HG03095 (cell line): Measurements from ENCODE around the gene CCDC15.
"Not testable (repeated sequence)": the region's sequence is repeated elsewhere in the genome, so short reads cannot be mapped to it uniquely, and the experiment has no call there.

Experiments used
- ATAC-seq: cut with Tn5 transposase; IDR thresholded peaks from one replicate; pipeline ENCODE4 v1.9.1; 2021; ENCODE audit warnings: moderate library complexity; ENCODE audit not compliant: unreplicated experiment

The CCDC15 gene

DNA sequence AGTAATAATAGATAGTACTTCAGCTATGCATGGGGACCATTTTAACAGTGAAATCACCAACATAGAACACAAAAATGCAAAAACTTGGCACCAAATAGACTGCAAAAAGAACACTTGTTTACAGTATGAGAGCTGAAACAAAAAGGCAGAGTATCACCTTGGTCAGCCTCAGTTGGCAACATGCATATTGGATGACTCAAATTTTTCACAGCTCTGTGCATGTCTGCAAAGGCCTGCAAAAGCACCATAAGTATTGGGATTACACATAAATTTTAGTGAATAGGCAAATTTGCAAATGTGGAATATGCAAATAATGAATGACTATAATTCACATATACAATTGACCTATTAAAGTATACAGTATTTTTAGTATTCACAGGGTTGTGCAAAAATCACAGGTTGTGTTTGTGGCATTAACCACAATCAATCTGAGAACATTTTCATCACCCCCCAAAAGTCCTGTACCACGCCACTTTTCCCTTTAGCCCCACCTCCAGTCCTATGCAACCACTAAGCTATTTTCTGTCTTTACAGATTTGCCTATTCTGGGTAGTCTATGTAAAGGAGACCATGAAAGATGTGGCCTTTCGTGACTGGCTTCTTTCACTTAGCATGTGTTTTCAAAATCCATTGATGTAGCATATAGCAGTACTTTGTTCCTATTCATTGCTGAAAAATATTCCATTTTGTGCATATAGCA lies 47.2 kb downstream of the CCDC15 start:
- ATAC-seq, result no peak

- ATAC-seq, result no peak
Measured at GRCh38 chr11:125001849-125002248, 47.8 kb downstream of the CCDC15 start.

GRCh38 chr11:125005491-125005890 lies 51.5 kb downstream of the CCDC15 start:
- ATAC-seq, result no peak

GRCh38 chr11:125016413-125016812 lies 62.4 kb downstream of the CCDC15 start:
- no peak for ATAC-seq

GRCh38 chr11:125020342-125020741 lies 66.3 kb downstream of the CCDC15 start:
- no peak for ATAC-seq

GRCh38 chr11:125022551-125022950 lies 68.5 kb downstream of the CCDC15 start:
- ATAC-seq, result no peak

DNA sequence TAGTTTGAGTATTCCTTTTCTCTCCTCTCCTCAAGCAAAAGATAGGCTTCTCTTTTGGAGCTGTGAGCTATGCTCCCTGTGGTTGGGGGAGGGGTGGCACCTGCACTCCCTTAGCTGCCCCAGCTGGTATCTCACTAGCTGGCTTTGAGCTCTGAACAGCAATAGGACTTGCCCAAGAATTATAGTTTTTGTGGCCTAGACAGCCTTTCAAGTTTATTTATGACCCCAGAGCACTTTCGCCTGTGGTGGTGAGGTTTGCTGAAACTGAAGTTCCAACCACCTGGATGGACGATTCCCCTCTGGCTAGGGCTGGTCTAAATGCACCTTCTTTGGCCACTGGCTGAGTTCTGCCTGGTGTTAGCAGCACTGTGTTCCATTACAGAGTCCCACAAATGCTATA lies 72.0 kb downstream of the CCDC15 start:
- ATAC-seq, result no peak

- not testable (repeated sequence) for ATAC-seq
Measured at GRCh38 chr11:125029431-125029830, 75.4 kb downstream of the CCDC15 start.

GRCh38 chr11:125036933-125037332 lies 82.9 kb downstream of the CCDC15 start:
- ATAC-seq, result no peak

- no peak for ATAC-seq
Measured at GRCh38 chr11:125049164-125049792, 95.3 kb downstream of the CCDC15 start.

GRCh38 chr11:125052047-125052446 lies 98.0 kb downstream of the CCDC15 start:
- no peak for ATAC-seq

GRCh38 chr11:125053167-125053566 lies 99.2 kb downstream of the CCDC15 start:
- no peak for ATAC-seq

GRCh38 chr11:125055107-125055715 lies 101.2 kb downstream of the CCDC15 start:
- ATAC-seq, result no peak

DNA sequence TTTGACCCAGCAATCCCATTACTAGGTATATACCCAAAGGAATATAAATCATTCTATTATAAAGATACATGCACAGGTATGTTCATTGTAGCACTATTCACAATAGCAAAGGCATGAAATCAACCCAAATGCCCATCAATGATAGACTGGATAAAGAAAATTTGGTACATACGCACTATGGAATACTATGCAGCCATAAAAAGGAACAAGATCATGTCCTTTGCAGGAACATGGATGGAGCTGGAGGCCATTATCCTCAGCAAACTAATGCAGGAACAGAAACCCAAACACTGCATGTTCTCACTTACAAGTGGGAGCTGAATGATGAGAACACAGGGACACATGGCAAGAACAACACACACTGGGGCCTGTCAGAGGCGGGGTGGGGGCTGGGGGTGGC lies 102.1 kb downstream of the CCDC15 start:
- ATAC-seq, result not testable (repeated sequence)

GRCh38 chr11:125056931-125057692 lies 103.1 kb downstream of the CCDC15 start:
- no peak for ATAC-seq

DNA sequence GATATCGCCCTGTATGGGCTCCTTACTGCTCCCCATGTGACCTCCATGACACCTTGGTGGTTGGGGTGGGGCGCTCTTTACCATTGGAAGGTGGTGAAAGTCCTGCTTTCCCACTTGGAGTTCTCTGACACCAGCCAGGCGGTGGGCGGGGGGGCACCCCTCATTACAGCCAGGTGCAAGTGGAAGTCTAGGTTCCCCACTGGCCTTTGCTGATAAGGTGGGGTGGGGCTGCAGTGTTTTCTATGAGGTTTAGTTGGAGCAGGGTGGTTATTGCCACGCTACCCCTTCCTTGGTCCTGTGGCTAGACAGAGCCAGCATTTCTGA lies 103.7 kb downstream of the CCDC15 start:
- no peak for ATAC-seq

DNA sequence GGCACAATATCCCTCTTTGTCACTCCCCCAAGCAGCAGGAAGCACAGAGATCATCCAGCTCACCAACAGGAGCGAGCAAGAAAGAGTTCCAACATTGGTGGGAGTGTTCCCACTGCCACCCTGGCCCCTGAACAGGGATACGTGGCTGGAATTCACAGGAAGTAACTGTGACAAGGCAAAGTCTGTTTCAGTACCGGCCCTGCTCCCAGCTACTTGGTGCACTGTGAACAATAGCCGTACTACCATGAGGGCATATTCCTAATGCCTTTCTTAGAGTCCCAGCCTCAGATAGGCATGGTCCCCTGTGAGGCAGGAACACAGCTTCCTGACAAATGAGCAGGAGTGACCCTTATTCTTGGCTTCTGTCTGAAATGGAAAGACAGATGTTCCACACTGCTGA lies 107.3 kb downstream of the CCDC15 start:
- ATAC-seq, result no peak

DNA sequence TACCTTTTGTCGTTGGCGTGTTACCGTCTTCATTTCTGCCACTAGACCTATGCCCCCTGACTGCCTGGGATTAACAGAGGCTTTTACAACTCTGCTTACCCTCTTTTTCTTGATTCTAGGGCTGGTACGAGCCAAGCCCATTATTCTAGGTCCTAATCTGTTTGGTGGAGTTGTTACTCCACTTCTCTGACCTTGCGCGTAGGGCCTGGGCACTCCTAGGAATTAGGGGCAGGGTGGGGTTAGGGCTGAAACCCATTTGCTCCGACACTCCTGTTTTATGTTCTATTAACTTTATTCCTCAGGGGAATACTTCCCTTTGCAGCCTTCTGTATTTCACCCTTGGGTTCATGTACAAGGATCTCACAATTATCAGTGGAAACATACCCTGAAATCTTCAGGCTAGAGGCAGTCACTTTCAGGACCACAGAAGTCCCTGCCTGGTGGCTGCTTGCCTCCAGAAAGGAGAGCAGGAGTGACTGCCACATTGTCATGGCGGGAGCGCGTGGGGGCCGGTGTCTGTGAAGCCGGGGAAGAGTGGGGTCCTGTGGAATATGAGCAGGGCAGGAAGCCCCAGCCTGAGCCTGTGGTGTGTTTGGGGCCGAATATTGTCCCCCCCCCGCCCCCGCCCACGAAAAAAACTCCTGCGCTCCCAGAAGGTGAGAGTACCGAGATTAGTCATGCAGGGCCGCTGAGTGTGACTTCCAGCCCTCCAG lies 108.4 kb downstream of the CCDC15 start:
- peak; percentile 2 for ATAC-seq

DNA sequence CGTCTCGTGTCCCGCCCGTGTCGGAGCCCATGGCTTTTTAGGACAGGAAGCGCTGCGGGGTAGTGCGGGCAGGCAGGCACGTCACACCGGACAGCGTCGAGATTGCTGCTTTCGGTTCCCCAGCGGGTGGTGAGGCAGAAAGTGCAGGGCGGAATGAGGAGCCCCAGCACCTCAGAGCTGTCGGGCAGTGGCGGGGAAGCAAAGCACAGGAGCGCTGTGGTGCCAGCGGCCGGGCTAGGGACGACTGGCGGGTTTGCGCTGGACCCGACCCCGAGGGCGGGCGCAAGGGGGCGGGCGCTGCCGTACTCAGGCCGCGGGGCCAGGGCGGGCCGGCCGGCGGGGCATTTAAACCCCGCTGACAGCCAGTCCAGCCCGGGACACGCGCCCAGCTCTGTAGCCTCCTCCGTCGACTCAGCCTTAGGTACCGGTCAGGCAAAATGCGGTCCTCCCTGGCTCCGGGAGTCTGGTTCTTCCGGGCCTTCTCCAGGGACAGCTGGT lies 109.0 kb downstream of the CCDC15 start, which contains the start of gene SLC37A2:
Gene SLC37A2 (plus strand): TSS at position 375 of the 498 bp plus-strand sequence. CDS start 63 bp downstream, at position 438.
- ATAC-seq, result peak; percentile 89

DNA sequence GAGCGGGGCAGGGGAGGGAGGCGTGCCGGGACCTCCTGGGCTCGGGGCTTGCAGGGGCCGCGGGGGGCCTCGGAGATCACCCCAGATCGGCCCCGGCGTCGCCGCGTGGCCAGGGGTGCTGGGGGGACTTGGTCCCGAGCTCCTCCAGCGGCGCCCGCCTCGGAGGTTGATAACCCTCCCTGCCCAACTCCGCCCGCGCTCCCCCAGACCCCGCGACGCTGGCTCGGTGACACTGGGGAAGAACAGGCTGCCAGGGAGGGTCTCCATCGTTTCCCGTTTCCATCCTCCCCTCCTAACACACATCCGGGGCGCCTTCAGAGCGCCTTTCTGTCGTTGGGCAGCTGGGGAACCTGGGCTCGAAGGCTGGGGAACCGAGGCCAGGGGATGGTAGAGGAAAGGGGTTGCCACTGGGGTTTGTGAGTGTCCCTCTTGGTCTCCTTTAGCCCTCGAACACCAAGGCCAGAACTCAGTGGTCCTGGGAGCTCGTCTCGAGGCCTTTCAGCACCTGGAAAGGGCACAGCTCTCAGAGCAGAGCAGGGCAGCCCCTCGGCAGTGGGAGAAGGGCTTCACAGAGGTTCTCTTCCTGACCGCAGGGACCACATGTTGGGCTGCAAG lies 109.5 kb downstream of the CCDC15 start:
- peak; percentile 23 for ATAC-seq
